Measurements from ENCODE around the gene ACOT6.
"Not testable (repeated sequence)": the region's sequence is repeated elsewhere in the genome, so short reads cannot be mapped to it uniquely, and the experiment has no call there.

The ACOT6 gene

DNA sequence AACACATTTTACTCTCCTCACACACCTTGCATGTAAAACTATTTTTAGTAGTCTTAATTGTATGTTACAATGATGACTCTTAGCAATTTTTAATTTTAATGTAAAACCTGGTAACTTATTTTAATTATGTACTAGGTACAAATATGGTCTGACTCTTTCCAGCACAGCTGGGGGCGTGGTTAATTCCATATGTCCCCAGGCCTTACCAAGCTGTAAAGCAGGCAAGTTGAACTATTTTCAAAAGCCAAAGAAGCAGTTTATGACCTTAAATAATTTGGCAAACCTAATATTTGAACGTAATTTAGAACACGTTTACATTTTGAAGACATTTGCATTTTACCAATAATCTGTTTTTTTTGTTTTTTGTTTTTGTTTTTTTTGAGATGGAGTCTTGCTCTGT lies 9.3 kb upstream of the ACOT6 start:
- no peak for DNase-seq

DNA sequence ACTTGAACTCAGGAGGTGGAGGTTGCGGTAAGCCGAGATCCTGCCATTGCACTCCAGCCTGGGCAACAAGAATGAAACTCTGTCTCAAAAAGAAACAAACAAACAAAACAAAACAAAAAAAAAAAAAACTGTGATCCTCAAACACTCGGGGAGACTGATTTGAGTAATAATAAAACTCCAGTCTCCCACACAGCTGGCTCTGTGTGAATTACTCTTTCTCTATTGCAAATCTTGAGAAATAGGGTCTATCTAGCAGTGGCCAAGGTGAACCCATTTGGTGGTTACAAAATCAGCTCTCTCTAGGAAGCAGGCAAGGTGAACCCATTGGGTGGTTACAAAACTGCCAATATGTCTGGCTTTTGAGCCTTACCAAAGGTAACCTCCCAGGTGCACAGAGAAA lies 6.0 kb upstream of the ACOT6 start:
- no peak for DNase-seq

DNA sequence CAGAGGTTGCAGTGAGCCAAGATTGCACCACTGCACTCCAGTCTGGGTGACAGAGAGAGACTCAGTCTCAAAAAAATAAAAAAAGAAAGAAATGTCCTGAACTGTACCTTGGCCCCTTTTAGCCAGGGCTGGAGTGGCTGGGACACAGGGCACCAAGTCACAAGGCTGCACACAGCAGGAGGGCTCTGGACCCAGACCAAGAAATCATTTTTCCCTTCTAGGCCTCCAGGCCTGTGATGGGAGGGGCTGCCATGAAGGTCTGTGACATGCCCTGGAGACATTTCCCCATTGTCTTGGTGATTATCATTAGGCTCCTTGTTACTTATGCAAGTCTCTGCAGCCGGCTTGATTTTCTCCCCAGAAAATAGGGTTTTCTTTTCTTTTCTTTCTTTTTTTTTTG lies 5.1 kb upstream of the ACOT6 start:
- no peak for DNase-seq

DNA sequence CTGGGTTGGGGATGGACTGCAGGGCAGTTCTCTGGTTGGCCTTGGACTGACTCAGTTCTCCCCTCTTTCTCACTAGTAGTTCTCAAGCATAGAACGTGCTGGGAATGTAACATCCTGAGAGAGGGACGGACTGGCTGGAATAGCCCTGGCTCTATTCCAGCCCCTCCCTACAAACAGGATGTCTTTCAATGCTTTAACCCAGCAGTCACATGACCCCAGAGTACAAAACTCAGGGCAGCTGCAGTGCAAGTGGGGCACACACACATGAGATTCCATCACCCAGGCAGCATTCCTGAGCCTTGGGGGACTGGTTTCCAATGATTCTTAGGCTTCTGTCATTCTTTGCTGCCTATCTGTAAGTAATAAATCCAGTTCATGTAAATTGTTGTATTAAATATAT lies 1.6 kb upstream of the ACOT6 start:
- DNase-seq, result no peak

DNA sequence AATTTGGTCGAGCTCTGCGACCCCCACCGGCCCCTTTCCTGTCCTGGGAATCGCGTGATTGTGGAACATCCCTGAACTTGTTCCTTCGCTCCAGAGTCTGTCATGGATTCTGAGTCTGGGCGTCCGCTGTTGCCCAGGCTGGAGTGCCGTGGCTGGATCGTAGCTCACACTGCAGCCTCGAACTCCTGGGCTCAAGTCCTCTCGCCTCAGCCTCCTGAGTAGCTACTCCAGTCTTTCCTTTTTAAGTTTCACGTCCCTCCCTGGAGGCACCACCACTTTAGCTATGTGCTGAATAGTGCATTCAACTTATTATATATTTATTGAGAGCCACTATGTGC lies 698 bp downstream of the ACOT6 start:
- DNase-seq, result peak; percentile 9

DNA sequence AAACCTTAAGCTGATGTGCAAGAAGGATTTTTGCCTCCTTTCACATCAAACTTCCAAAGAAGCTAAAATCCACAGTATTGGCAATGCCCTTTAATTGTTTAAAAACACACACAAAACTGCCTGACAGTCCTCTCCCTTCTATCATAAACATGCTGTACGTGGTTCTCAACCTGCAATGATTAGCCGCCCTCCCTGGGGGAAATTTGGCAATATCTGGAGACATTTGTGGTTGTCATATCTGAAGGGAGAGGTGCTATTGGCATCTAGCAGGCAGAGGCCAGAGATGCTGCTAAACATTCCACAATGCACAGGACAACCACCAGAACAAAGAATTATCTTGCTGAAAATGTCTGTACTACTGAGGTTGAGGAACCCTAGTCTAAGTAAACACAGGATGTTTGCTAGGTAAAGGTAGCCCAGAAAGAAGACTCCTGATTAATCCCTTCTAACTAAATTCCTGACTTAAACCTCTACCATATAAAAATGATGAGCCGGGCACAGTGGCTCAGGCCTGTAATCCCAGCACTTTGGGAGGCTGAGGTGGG lies 1.2 kb downstream of the ACOT6 start:
- no peak for DNase-seq

DNA sequence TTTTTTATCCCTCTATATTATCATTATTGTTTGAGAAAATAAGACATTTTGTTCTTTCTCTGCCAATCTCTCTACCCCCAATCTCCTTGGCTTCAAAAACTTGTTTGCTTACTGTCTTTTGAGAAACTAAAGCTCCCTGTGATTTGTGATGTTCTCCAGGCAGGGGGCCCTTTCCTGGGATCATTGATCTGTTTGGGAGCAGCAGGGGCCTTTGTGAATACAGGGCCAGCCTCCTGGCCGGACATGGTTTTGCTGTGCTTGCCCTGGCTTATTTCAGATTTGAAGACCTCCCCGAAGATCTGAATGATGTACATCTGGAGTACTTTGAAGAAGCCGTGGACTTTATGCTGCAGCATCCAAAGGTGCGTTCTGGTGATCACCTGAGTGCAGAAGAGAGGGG lies 4.5 kb downstream of the ACOT6 start:
- no peak for DNase-seq

DNA sequence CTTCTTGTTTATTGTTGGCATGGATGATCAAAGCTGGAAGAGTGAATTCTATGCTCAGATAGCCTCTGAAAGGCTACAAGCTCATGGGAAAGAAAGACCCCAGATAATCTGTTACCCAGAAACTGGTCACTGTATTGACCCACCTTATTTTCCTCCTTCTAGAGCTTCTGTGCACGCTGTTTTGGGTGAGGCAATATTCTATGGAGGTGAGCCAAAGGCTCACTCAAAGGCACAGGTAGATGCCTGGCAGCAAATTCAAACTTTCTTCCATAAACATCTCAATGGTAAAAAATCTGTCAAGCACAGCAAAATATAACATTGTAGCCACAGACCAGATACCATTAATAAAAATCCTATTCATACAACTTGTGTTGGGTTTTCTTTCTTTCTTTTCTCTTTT lies 7.2 kb downstream of the ACOT6 start:
- no peak for DNase-seq

DNA sequence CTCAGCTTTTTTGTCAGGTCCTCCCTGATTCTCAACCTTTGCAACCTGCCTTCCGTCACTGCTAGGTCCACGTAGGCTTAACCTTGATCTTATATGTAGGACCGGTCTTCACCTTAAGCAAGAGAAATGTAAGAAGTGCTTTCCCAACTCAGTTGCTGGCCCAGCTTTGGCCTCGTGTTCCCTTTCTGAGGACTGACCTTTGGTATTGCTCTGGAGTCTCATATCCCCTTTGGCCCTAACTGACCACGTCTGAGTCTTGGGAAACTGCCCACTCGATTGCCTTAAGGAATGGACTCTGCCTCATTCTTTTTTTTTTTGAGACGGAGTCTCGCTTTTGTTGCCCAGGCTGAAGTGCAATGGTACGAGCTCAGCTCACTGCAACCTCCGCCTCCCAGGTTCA lies 8.0 kb downstream of the ACOT6 start:
- DNase-seq, result no peak

DNA sequence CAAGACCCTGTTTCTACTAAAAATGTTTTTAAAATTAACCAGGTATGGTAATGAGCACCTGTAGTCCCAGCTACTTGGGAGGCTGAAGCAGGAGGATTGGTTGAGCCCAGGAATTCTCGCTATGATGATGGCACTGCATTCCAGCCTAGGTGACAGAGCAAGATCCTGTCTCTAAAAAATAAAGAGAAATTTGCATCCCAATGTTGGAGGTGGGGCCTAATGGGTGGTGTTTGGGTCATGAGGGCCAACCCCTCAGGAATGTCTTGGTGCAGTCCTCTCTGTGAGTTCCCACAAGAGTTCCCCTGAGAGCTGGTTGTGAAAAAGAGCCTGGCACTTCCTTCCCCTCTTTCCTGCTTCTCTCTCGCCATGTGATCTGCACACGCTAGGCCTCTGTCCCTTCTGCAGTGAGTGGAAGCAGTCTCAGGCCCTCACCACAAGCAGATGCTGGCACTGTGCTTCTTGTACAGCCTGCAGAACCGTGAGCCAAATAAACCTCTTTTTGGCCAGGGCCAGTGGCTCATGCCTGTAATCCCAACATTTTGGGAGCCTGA lies 11.3 kb downstream of the ACOT6 start:
- no peak for DNase-seq

DNA sequence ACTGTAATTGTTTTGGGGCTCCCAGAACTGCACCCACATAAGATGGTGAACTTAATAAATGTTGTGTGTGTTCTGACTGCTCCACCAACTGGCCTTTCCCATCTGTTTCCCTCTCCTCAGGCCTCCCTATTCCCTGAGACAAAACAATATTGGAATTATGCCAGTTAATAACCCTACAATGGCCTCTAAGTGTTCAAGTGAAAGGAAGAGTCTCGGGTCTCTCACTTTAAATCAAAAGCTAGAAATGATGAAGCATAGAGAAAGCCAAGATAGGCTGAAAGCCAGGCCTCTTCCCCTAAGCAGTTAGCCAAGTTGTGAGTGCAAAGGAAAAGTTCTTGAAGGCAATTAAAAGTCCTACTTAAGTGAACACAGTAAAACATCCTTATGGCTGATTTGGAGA lies 13.4 kb downstream of the ACOT6 start:
- no peak for DNase-seq

DNA sequence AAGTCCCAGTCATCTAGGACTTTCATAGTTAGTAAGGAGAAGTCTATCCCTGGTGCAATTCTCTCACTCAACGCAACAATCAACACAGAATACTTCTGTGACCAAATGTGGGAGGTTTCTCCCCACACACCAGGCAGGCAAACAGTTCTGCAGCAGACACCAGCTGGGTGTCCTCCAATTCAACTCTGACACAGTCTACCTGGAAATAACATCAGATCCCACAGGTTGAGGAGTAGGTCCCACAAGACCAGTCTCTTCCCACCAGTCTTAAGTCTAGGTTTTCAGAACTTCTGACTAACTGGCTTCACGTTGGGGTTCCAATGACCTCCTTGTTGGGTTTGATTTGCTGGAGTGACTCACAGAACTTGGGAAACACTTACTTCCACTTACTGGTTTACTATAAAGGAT lies 14.8 kb downstream of the ACOT6 start:
- DNase-seq, result no peak

DNA sequence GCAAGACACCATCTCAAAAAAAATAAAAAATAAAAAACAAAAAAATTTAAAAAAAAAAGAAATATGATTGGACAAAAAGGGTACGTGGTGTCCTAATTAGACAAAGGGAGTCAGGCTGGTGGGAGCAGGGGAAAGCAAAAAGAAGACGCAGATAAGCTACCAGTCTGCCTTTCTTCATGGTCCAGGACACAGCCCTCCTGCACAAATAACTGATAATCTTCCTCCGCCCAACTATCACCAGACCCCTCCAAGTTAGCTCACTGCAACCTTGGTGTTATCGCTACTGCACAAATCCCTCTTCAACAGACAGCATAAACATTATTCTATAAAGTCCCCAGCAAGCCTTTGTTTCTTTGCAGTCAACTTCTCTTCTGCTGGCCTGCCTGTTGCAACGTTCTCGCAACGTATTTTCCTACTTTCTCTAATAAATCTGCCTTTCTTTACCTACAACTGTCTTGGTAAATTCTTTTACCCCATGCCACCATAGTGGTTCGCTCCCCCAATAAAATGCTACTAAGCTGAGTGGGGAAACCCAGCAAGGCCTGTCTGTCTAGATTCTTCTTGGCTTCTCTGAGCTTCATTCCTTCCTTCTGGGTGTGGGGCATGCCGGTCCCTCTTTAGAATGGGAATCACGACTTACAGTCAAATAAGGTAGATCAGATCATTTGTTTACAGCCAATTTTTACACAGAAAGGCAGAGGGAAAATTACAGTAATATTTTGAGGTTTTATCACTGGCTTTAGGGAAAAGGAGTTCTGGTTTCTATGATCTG lies 17.9 kb downstream of the ACOT6 start:
- DNase-seq, result no peak

DNA sequence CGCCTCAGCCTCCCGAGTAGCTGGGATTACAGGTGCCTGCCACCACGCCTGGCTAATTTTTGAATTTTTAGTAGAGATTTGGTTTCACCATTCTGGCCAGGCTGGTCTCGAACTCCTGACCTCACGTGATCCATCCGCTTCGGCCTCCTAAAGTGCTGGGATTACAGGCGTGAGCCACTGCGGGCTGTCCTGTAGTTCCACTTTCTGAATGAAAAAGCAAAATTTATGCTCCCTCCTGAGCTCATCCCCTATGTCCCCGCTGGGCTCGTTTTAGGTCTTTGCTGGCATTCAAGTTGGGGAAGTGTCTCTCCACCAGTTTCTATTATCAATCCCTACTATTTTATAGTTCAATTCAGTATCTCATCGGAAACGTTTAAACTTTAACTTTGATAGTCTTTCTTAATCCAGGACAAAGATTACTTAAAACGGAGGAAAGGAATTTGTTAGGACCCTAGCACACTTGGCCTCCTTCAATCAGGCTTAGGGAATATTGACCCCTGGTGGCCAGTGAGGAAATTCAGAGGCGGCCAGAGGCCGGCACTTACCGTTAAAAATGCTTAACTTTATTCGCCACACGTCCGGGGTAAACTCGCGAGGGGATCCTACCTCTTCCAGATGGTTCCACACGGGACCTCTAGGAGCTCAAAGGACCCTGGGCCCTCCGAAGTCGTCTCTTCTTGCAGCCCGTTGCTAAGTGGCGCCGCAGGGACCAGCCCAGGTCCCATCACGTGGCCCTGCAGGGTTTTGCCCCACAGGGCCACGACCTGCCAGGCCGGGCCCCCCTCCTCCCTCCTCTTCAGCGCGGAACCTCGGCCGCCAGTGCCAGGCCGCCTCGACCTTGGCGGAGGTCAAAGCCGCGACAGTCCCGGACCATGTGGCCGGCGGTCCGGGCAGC lies 21.0 kb downstream of the ACOT6 start:
- peak; percentile 32 for DNase-seq

DNA sequence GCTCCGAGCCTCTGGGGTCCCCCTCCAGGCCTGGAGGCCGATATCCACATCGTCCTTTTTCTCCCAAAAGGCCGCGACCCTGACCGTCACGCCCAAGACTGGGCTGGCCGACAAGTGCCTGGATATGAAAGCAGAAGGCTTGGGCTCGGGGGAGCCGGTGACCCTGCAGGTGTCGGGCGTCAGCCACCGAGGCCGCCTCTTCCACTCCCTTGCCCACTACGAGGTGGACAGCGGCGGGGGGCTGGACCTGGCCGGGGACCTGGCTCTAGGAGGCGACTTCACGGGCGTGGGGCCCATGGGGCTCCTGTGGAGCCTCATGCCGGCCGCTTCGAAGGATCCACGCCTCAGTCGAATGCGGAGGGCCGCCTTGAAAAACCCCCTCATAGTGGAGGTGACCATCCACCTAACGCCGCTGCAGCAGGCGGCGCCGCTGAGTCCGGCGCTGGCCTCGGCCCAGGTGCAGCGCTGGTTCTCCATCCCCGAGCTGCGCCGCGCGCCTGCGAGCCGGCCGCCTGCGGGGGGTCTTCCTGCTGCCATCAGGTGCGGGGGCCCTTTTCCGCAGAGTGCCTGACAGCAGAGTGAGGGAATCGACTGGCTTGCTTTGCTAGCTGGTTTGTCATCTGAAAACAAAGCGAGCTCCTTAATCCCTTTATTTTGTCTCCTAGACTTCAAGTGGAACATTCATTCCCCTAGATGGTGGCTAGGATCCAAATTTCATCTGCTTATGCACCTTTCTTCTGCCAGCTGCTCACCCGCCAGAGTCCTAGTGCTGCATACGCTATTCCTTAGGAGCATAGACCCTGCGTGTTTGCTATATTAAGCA lies 21.9 kb downstream of the ACOT6 start:
- DNase-seq, result peak; percentile 44

DNA sequence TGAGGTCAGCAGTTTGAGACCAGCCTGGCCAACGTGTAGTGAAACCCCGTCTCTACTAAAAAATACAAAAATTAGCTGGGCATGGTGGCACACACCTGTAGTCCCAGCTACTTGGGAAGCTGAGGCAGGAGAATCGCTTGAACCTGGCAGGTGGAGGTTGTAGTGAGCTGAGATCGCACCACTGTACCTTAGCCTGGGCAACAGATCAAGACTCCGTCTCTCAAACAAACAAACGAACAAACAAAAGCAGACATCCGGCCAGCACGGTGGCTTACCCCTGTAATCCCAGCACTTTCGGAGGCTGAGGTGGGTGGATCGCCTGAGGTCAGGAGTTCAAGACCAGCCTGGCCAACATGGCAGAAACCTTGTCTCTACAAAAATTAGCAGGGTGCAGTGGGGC lies 24.0 kb downstream of the ACOT6 start:
- not testable (repeated sequence) for DNase-seq

DNA sequence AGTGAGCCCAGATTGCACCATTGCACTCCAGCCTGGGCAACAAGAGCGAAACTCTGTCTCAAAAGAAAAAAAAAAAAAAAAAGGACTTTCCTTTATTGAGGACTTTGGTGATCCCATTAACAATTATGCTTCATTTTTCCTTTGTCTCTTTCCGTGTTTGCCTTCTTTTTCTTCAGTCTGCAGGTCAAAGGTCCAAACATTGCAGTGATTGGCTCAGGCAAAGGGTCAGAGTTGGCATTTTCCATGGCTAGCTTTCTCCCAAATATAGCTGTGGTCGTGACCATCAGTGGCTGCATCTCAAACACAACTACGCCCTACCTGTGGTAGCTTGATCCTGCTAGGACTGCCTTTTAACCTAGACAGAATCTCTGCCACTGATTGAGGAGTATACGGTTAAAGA lies 25.5 kb downstream of the ACOT6 start:
- DNase-seq, result no peak

DNA sequence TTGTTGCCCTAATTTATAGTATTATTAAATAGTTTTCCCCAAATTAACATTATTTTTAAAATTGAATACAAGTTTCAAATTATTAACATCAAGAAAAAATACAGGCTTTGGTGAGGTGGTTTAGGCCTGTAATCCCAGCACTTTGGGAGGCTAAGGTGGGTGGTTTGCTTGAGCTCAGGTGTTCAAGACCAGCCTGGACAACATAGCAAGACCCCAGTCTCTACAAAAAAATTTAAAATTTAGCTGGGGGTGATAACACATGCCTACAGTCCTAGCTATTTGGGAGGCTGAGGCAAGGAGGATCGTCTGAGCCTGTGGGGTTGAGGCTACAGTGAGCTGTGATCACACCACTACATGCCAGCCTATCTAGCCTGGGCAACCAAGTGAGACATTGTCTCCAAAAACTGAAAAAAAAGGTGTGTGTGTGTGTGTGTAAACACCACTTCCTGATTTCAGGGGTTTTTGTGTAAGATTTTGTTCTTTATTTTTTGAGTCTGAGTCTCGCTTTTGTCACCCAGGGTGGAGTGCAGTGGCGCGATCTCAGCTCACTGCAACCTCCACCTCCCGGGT lies 28.6 kb downstream of the ACOT6 start:
- no peak for DNase-seq

DNA sequence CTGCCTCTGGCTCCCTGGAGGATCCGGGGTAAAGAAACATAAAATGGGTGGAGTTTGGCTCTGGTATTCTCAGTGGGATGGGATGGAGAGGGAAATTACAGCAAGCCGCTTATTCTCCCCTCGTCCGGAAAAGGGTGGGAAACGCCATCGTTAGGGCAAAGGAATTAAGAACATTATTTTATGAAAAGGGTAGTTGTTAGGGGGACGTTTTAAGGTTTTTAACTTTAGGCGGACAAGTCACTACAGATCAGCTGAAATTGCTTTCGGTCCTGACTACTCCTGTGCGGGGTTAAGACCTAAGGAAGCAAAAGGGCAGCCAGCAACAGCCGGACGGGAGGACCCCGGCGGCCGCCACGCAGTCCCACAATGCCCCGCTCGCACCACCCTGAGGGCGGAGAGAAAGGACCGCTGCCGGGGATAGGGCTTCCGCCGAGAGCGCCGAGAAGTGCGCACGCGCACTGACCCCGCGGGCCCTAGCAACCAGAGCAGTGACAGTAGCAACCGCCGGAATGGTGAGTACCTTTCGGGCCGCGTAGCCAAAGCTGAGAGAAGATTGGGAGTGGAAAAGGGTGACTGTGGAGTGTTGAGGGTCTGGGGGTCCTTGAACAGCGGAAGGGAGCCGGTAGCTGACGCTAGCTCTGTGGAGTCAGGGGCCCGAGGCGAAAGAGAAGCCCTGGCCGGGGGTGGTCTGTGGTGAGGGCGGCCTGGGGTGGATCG lies 32.4 kb downstream of the ACOT6 start, which contains the start of gene DNAL1:
Gene DNAL1, plus strand, starts transcription at position 456 of the 717 bp plus-strand sequence. Its CDS starts 54 bp downstream, at position 510.
- peak; percentile 90 for DNase-seq

DNA sequence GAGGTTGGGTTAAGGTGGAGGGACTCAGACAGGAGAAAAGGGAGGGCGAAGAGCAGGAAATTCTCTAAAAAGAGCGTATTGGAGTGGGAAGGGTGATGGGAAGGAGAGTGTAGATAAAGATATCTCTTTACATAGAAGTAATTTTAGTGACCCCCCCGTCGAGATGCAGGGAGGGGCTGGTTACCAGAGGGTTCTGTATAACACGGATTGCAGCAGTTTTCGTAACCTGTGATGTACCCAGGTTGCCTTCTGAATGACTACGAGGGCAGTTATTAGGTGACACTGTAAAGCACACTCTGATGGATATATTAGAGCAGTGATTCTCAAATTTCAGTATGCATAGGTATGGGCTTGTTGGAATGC lies 32.9 kb downstream of the ACOT6 start:
- DNase-seq, result no peak

DNA sequence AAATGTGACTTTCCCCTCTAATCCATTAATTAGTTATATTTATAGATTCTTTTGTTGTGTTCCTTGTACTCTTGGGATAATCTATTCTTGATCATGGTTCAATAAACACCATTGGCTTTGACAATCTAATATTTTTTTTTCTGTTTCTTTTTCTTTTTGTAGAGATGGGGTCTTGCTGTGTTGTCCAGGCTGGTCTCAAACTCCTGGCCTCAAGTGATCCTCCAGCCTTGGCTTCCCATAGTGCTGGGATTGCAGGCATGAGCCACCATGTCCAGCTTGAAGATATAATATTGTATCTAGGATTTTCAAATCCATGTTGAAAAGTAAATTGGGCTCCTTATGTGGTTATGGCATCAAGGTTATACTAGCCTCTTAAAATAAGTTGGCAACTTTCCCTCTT lies 38.7 kb downstream of the ACOT6 start:
- no peak for DNase-seq

DNA sequence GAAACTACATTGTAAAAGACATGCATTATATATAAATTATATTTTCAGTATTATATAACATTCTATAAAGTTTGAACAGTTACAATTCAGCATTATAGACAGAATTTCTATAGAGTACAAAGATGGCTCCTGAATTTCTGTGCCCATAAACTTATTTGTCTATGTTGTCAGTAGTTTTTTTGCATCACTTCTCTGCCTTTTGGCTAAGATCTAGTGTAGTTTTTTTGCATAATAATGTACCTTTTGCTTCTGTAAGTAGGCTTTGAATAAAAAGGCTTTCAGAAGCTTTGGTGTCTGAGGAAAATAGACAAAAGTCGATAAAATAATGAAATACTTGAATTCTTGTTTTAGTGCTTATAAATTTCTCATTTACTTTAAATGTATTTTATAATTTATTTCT lies 43.5 kb downstream of the ACOT6 start:
- no peak for DNase-seq

All from NCI-H748 treated with DMSO at 0.1 percent for 48 hours (cell line).